ENCODE measurements around the gene EMP3.
A peak's percentile ranks its signal among the peaks of the same experiment; 100 is the strongest.
"Not testable (repeated sequence)": the region's sequence is repeated elsewhere in the genome, so short reads cannot be mapped to it uniquely, and the experiment has no call there.

Gene EMP3

DNA sequence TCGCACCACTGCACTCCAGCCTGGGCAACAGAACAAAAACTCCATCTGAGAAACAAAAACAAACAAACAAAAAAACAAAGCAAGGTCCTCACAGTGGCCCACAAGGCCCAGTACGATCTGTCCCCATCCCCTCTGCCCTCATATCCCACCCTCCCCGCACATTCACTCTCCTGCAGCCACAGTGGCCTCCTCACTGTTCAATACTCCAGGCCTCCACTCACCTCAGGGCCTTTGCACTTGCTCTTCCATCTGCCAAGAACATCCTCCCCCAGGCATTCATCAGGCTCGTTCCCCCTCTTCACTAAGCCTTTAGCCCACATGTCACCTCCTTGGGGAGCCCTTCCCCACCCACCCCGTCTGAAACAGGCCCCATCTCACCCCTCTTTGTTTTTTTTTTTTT, 33.8 kb downstream of the EMP3 start:
- no peaks in the 10 kb centered on the region for H3K9me3 Mint-ChIP-seq
- peaks cover 22% of the 10 kb centered on the region for H3K4me1 Mint-ChIP-seq
- H3K27me3 Mint-ChIP-seq: no peaks in the 10 kb centered on the region
- DNase-seq (ENCODE audit: low spot score in 2 of 2): no peak
- H3K27ac Mint-ChIP-seq (ENCODE audit: low read depth): no peak overlapping the region
- no peak overlapping the region for H3K4me3 Mint-ChIP-seq
- H3K36me3 Mint-ChIP-seq (ENCODE audit: insufficient read depth): peaks cover 14% of the 10 kb centered on the region
- no peak for ATAC-seq (replicated peaks; ENCODE audit: extremely low read depth, poor library complexity, severe bottlenecking)

DNA sequence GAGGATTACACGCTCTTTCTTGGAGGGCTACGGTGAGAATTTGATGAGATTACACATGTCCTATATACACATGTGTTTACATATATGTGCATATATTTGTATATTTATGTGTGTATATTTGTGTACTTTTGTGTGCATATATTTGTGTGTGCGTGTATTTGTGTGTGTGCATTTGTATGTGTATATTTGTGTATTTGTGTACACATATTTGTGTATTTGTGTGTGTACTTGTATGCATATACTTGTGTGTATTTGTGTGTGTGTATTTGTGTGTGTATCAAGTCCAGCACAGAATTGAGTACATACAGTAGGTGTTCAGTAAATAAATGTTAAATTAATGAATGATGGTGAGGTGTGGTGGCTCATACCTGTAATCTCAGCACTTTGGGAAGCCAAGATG, 36.6 kb downstream of the EMP3 start:
- H3K27me3 Mint-ChIP-seq: no peaks in the 10 kb centered on the region
- H3K36me3 Mint-ChIP-seq (ENCODE audit: insufficient read depth): peaks cover 11% of the 10 kb centered on the region
- ATAC-seq (replicated peaks; ENCODE audit: extremely low read depth, poor library complexity, severe bottlenecking) (no peak), DNase-seq (ENCODE audit: low spot score in 2 of 2) (no peak)
- H3K27ac Mint-ChIP-seq (ENCODE audit: low read depth): no peak overlapping the region
- no peak overlapping the region for H3K4me3 Mint-ChIP-seq
- peaks cover 26% of the 10 kb centered on the region for H3K4me1 Mint-ChIP-seq
- H3K9me3 Mint-ChIP-seq: no peaks in the 10 kb centered on the region

DNA sequence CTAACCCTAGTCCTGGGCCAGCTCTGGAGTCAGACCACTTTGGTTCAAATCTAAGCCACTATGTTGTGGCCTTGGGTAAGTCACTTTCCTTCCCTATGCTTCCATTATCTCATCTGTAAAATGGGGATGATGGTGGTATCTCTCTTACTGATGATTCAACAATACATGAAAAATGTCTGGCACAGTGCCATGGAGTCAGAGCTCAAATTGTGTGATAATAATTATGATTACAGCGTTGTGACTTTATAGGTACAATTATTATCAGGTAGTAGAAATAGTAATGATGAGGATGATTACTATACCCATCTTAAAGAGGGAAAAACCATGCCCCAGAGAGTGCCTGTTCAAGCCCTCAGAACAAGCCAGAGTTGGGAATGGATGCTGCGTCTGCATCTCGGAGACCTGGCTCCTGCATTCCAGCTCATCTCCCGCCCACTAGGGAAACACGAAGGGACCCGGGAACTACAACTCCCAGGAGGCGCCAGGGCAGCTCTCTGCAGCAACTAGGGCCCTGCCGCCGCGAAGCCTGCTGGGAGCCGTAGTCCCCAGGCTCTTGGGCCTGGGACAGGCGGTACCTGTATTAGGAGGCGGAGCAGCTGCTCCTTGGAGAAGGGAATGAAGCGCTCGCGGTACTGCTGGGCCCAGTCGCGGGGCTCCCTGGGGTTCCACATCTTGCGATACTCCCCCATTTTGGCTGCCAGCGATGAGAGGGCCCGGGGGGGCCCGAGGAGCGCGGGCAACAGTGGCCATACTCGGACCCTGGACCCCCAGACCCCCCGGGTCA, 37.6 kb downstream of the EMP3 start:
- Mint-ChIP-seq H3K4me1 (peaks cover 26% of the 10 kb centered on the region), H3K36me3 (ENCODE audit: insufficient read depth) (peaks cover 9% of the 10 kb centered on the region), H3K4me3 (peak overlapping the region; percentile 80), H3K27ac (ENCODE audit: low read depth) (peak overlapping the region; percentile 69), H3K27me3 (no peaks in the 10 kb centered on the region), H3K9me3 (no peaks in the 10 kb centered on the region)
- peak; percentile 71 to 76 for DNase-seq (ENCODE audit: low spot score in 2 of 2)
- peak; percentile 52 for ATAC-seq (replicated peaks; ENCODE audit: extremely low read depth, poor library complexity, severe bottlenecking)

DNA sequence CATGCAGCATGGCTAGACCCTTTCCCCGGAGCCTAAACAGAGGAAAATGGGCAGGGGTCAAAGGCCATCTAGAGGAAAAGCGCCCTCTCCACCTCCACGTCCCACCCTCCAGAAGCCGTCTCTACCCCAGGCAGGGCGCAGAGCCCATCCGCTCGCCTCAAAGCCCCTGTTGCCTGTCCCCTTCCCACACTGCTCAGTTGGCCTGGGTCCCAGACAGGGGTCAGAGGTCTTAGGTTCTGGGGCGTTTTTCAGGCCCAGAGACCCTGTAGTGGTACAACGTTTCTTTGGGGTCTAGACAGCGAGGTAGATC, 38.1 kb downstream of the EMP3 start:
- peak overlapping the region; percentile 69 for H3K27ac Mint-ChIP-seq (ENCODE audit: low read depth)
- no peaks in the 10 kb centered on the region for H3K9me3 Mint-ChIP-seq
- peak overlapping the region; percentile 80 for H3K4me3 Mint-ChIP-seq
- DNase-seq (ENCODE audit: low spot score in 2 of 2) (no peak), ATAC-seq (replicated peaks; ENCODE audit: extremely low read depth, poor library complexity, severe bottlenecking) (no peak)
- H3K27me3 Mint-ChIP-seq: no peaks in the 10 kb centered on the region
- H3K4me1 Mint-ChIP-seq: peaks cover 23% of the 10 kb centered on the region
- H3K36me3 Mint-ChIP-seq (ENCODE audit: insufficient read depth): peaks cover 10% of the 10 kb centered on the region

DNA sequence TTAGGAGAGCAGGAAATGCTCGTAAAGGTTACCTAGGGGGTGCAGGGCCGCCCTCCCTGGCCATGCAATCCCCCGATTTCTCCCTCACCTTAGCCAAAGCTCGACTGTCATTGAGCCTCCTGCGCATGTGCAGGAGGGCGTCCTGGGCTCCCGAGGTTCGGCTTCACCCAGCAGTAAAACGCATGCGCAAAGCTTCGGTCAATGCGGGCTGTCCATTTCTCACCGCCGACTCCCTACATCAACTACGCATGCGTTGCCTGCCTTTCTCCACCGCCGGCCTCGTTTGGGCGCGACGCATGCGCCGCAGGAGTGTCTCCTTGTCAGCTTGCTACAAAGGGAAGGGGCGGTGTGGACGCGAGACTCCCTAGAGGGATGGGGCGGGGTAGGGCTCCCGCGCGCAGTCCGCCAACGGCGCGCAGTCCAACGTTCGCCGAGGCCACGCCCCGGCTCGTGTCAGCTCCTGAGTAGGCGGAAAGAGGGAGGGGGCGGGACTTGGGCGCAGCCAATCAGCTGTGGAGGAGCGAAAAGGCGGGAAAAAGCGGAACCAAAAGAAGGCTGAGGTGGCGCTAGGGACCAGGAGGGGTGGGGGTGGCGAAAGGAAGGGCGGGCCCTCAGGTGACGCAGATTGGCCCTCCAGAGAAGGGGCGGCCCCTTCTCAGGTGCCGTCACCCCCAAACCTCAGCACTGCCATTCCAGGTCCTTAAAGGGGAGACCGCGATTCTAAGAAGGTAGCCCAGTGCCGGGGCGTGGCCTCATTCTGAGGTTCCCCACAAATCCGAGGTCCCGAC, 38.7 kb downstream of the EMP3 start, which contains the start of the genes SYNGR4 and TMEM143:
Gene SYNGR4 (plus strand): TSS at position 558 of the 788 bp plus-strand sequence. CDS start 1,476 bp downstream, outside the sequence.
Gene TMEM143 (minus strand): TSS at position 131 of the 788 bp plus-strand sequence. CDS start 20 bp downstream, at position 111.
- H3K27me3 Mint-ChIP-seq: no peaks in the 10 kb centered on the region
- H3K4me1 Mint-ChIP-seq: peaks cover 21% of the 10 kb centered on the region
- peak within 1 kb of the TSS; percentile 80 for H3K4me3 Mint-ChIP-seq
- no peaks in the 10 kb centered on the region for H3K9me3 Mint-ChIP-seq
- H3K36me3 Mint-ChIP-seq (ENCODE audit: insufficient read depth): peaks cover 10% of the 10 kb centered on the region
- H3K27ac Mint-ChIP-seq (ENCODE audit: low read depth): peak within 1 kb of the TSS; percentile 69
- peak; percentile 91 to 98 for DNase-seq (ENCODE audit: low spot score in 2 of 2)
- peak; percentile 90 for ATAC-seq (replicated peaks; ENCODE audit: extremely low read depth, poor library complexity, severe bottlenecking)

DNA sequence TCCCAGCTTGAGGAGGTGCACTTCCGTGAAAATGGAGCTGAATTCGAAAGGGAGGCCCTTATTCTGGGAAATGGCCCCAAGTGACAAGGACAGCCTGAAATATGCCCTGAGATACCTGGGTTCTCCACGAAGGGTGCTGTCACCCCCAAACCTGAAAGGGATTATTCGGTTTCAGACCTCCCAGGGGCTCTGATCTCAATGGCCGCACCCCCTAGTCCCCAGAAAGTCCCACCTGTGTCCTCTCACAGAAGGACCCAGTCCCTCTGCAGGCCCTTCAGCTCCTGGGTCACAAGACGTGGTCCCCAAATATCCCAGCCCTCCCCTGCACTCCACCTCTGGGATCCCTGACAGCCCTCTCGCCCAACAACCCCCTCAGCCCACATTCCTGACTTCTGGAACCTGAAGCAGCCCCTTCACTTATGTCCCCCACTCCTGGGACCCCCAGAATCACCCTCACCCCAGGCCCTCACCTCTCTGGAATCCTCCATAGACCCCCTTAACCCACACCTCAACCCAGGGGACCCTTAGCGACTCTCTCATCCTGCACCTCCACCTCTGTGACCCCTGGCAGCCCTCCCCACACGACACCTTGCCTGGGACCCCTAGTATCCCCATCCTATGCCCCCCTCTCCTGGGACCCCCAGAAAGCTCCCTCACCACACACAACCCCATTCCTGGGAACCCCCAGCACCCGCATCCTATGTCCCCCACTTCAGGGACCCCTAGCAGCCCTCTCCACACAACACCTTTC, 39.4 kb downstream of the EMP3 start:
- peak; percentile 4 for ATAC-seq (replicated peaks; ENCODE audit: extremely low read depth, poor library complexity, severe bottlenecking)
- Mint-ChIP-seq H3K4me3 (peak overlapping the region; percentile 80), H3K9me3 (no peaks in the 10 kb centered on the region), H3K27ac (ENCODE audit: low read depth) (peak overlapping the region; percentile 69), H3K4me1 (peaks cover 21% of the 10 kb centered on the region), H3K27me3 (no peaks in the 10 kb centered on the region), H3K36me3 (ENCODE audit: insufficient read depth) (peaks cover 9% of the 10 kb centered on the region)
- no peak for DNase-seq (ENCODE audit: low spot score in 2 of 2)

DNA sequence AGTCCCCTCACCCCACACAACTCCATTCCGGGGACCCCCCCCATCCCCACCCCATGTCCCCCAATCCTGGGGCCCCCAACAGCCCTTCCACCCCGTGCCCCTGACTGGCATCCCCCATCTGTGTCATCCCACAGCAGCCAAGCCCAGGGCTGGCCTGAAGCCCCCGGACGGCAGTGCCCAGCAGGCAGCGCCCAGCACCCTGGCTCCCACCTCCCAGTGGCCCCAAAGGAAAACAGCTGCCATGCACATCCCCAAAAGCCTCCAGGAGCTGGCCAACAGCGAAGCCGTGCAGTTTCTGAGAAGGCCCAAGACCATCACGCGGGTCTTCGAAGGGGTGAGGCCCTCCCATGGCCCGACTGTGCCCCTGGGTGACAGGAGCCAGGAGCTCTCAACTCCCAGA, 40.2 kb downstream of the EMP3 start:
- Mint-ChIP-seq H3K4me3 (no peak overlapping the region), H3K36me3 (ENCODE audit: insufficient read depth) (peaks cover 8% of the 10 kb centered on the region), H3K27ac (ENCODE audit: low read depth) (no peak overlapping the region), H3K9me3 (no peaks in the 10 kb centered on the region), H3K27me3 (no peaks in the 10 kb centered on the region), H3K4me1 (peaks cover 21% of the 10 kb centered on the region)
- DNase-seq (ENCODE audit: low spot score in 2 of 2): no peak
- no peak for ATAC-seq (replicated peaks; ENCODE audit: extremely low read depth, poor library complexity, severe bottlenecking)

DNA sequence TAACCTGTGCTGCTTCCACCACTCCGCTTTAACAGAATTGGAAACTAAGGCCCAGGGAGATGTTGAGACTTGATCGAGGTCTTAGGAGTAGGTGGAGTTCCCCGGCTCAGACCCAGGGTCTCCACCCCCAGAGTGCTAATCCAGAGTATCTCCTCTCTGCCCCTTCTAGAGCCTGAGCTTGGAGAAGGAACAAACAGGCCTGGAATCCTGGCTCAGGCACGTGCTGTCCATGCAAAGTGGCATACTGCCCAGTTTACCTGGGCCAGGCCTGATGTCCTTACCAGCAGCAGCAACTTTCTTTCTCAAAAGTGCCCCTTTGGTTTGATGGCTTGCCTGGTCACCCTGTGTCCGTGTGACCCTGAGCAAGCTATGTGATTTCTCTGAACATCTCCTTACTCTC, 42.5 kb downstream of the EMP3 start:
- Mint-ChIP-seq H3K4me3 (no peak overlapping the region), H3K27ac (ENCODE audit: low read depth) (no peak overlapping the region), H3K9me3 (no peaks in the 10 kb centered on the region), H3K27me3 (peaks cover 3% of the 10 kb centered on the region), H3K4me1 (peaks cover 17% of the 10 kb centered on the region), H3K36me3 (ENCODE audit: insufficient read depth) (peaks cover 8% of the 10 kb centered on the region)
- DNase-seq (ENCODE audit: low spot score in 2 of 2) (no peak), ATAC-seq (replicated peaks; ENCODE audit: extremely low read depth, poor library complexity, severe bottlenecking) (no peak)

DNA sequence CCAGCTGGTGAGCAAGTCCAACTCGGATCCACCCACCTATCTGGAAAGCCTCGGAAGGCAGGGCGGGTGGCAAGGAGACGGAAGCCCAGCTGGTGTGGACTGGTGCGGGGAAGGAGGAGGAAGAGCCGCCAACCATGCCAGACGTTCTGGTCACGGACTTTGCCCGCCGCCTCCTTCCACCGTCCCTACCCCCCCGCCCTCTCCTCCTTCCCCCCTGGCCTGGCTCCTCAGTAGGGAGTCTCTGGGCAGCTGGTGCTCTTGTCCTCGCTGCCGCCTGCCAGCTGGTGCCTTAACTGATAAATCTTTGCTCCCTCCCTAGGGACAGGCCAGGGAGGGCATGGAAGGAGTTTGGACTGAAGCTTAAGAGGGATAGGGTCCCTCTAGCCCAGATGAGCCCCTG, 43.6 kb downstream of the EMP3 start:
- Mint-ChIP-seq H3K27ac (ENCODE audit: low read depth) (no peak overlapping the region), H3K4me3 (no peak overlapping the region), H3K27me3 (peaks cover 14% of the 10 kb centered on the region), H3K36me3 (ENCODE audit: insufficient read depth) (peaks cover 5% of the 10 kb centered on the region), H3K4me1 (peaks cover 6% of the 10 kb centered on the region), H3K9me3 (no peaks in the 10 kb centered on the region)
- ATAC-seq (replicated peaks; ENCODE audit: extremely low read depth, poor library complexity, severe bottlenecking) (no peak), DNase-seq (ENCODE audit: low spot score in 2 of 2) (no peak)

DNA sequence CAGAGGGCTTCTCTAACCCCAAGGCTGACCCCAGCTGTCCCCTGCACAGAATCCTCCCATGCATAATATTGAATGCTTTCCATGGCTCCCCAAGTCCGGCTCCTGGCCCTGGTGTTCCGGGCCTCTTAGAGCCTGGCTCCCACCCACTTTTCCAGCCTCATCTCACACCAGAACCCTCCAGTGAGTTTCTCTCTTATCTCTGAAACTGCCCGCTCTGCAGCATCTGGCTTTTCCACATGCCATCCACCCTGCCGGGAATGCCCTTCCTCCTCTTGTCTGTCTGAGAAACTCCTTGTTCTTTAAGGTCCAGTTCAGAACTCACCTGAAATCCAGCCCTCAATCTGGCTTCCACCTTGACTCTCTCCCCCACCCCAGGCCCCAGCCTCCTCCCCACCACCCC, 45.6 kb downstream of the EMP3 start:
- Mint-ChIP-seq H3K27ac (ENCODE audit: low read depth) (no peak overlapping the region), H3K9me3 (no peaks in the 10 kb centered on the region), H3K4me1 (no peaks in the 10 kb centered on the region)

DNA sequence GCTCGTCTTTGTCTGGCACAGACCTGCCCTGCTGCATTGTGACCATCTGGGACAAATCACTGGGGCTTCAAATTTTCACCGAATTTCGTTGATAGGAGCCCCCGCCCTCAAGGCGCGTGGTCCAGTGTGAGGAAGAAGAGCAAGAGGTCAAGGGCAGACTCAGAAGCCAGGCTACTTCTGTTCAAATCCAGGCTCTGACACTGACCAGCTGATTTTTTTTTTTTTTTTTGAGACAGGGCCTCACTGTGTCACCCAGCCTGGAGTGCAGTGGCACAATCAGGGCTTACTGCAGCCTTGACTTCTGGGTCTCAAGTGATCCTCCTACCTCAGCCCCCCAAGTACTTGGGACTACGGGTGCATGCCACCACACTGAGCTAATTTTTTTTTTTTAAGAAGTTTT, 46.0 kb downstream of the EMP3 start:
- Mint-ChIP-seq H3K4me3 (no peak overlapping the region), H3K4me1 (no peaks in the 10 kb centered on the region), H3K27ac (ENCODE audit: low read depth) (no peak overlapping the region), H3K36me3 (ENCODE audit: insufficient read depth) (peaks cover 1% of the 10 kb centered on the region), H3K27me3 (peaks cover 17% of the 10 kb centered on the region), H3K9me3 (no peaks in the 10 kb centered on the region)
- no peak for DNase-seq (ENCODE audit: low spot score in 2 of 2)
- ATAC-seq (replicated peaks; ENCODE audit: extremely low read depth, poor library complexity, severe bottlenecking): no peak

More for the DNA sequence above, 45.6 kb downstream of the EMP3 start:
- Mint-ChIP-seq H3K27me3 (peaks cover 17% of the 10 kb centered on the region), H3K36me3 (ENCODE audit: insufficient read depth) (peaks cover 1% of the 10 kb centered on the region), H3K4me3 (no peak overlapping the region)
- no peak for DNase-seq (ENCODE audit: low spot score in 2 of 2)
- ATAC-seq (replicated peaks; ENCODE audit: extremely low read depth, poor library complexity, severe bottlenecking): no peak

DNA sequence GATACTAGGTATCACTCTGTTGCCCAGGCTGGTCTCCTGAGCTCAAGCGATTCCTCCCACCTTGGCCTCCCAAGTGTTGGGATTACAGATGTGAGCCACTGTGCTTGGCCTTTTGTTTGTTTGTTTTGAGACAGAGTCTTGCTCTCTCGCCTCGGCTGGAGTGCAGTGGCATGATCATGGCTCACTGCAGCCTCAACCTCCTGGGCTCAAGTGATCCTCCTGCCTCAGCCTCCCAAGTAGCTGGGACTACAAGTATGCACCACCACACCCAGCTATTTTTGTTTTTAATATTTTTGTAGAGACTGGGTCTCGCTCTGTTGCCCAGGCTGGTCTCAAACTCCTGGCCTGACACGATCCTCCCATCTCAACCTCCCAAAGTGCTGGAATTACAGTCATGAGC, 46.4 kb downstream of the EMP3 start:
- H3K4me1 Mint-ChIP-seq; H3K36me3 Mint-ChIP-seq (ENCODE audit: insufficient read depth); ATAC-seq (replicated peaks; ENCODE audit: extremely low read depth, poor library complexity, severe bottlenecking); H3K4me3 Mint-ChIP-seq; DNase-seq (ENCODE audit: low spot score in 2 of 2); H3K27ac Mint-ChIP-seq (ENCODE audit: low read depth); H3K9me3 Mint-ChIP-seq: not testable (repeated sequence)
- peaks cover 17% of the 10 kb centered on the region for H3K27me3 Mint-ChIP-seq
